Suprapubic skin (tissue), 4 donors: ENCODE results near the gene JPH3.

ENCODE experiments used
- POLR2A ChIP-seq, 2 donors: fragments of 450-650 bp; IDR thresholded peaks; one replicate each; pipeline ENCODE4 v1.6.1; 2017; ENCODE audit warnings: antibody characterized with exemption in 2 of 2, mild to moderate bottlenecking in 2 of 2, moderate library complexity in 2 of 2
- POLR2AphosphoS5 ChIP-seq, 3 donors: sonication (generic); formaldehyde crosslinking; IDR thresholded peaks; one replicate each; pipeline ENCODE4 v1.6.1; 2017; ENCODE audit warnings: antibody characterized with exemption in 3 of 3
- TF ChIP-seq, protein P1 (sequence below), 2 donors: fragments of 200-600 bp in 1 of 2; fragments of 450-650 bp in 1 of 2; sonication (generic) in 1 of 2; IDR thresholded peaks; one replicate each; pipeline ENCODE4 v1.5.1; 2016 to 2019; ENCODE audit warnings: antibody characterized with exemption in 2 of 2, mild to moderate bottlenecking in 1 of 2, moderate library complexity in 1 of 2

DNA sequence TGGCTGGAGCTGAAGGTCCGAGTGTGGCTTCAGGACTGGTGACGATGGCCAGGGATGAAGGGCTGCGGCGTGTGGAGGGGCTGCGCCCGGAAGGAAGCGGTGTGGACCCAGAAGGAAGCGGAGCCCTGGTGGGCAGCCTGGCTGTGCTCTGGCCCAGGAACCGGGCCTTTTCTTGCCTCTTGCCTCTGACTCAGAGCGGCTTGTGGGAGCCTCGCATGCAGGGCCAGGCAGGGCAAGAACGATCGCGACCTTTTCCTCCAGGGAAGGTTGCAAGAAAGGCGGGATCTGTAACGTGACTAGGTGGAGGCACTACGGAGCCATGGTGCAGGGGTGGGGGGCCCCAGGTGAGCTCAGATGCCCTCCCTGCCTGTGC, 78.0 kb downstream of the JPH3 start:
- TF ChIP-seq, protein P1, sequence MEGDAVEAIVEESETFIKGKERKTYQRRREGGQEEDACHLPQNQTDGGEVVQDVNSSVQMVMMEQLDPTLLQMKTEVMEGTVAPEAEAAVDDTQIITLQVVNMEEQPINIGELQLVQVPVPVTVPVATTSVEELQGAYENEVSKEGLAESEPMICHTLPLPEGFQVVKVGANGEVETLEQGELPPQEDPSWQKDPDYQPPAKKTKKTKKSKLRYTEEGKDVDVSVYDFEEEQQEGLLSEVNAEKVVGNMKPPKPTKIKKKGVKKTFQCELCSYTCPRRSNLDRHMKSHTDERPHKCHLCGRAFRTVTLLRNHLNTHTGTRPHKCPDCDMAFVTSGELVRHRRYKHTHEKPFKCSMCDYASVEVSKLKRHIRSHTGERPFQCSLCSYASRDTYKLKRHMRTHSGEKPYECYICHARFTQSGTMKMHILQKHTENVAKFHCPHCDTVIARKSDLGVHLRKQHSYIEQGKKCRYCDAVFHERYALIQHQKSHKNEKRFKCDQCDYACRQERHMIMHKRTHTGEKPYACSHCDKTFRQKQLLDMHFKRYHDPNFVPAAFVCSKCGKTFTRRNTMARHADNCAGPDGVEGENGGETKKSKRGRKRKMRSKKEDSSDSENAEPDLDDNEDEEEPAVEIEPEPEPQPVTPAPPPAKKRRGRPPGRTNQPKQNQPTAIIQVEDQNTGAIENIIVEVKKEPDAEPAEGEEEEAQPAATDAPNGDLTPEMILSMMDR (IDR thresholded peaks at IDR 0.05) = no peak
- TF ChIP-seq POLR2A (IDR thresholded peaks at IDR 0.05) (no peak), POLR2AphosphoS5 (IDR thresholded peaks at IDR 0.05) (no peak)
